ELF-1 (cell line): Measurements from ENCODE around the gene SDK1.
A peak's percentile ranks its signal among the peaks of the same experiment; 100 is the strongest.

Experiments
- DNase-seq: peaks from one replicate; pipeline ENCODE4 v3.0.0-alpha.2; 2016; ENCODE audit warnings: low read depth, low spot score

SDK1 gene

DNA sequence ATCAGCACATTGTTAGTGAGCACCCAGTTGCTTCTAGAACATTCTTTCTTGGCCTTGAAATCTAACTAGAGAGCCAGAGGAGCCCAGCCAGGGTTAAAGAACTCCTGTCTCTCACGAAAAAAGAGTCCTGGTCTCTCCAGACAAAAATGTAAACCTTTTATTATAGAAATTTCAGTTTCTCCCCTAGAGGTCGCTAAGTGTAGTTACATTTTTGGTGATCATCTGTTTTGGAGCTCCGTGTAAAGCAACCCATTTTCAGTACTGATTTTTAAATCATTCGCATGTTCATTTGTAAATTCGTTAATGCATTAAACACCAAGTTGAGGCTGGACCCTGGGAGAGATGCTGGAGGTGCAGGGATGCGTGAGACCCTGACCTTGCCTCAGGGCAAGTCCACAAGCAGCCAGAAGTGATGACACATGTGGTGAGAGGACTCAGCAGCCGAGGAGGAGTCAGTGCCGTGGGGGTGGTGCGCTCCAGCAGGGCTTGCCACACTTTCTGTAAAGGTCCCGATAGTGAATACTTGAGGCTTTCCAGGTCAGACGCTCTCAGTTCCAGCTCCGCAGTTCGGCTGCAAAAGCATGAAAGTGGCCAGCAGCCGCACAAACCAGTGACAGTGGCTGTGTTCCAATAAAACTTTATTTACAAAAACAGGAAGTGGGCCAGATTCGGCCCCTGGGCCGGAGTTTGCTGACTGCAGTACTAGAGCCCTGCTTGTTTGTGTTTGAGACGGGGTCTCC lies 802.5 kb downstream of the SDK1 start:
- peak; percentile 65 for DNase-seq

DNA sequence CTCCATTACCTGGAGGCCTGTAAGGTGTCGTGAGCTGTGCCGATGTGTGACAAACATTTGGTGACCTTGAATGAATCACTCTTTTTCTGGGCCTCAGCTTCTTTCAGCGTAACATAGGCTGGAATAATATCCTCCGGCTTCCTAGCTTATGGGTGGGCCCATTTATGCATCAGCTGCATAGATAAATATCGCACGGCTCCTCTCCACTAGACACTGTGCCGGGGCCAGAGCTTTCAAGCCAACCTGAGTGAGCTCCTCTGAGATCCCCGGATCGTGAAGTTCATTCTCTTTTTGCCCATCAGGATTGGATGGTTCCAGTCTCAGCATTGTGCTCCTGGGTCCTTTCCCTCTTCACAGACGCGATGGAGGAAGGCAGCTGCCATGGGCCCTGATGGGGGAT lies 806.8 kb downstream of the SDK1 start:
- no peak for DNase-seq

GRCh38 chr7:4108951-4109350 lies 807.9 kb downstream of the SDK1 start:
- DNase-seq = no peak

DNA sequence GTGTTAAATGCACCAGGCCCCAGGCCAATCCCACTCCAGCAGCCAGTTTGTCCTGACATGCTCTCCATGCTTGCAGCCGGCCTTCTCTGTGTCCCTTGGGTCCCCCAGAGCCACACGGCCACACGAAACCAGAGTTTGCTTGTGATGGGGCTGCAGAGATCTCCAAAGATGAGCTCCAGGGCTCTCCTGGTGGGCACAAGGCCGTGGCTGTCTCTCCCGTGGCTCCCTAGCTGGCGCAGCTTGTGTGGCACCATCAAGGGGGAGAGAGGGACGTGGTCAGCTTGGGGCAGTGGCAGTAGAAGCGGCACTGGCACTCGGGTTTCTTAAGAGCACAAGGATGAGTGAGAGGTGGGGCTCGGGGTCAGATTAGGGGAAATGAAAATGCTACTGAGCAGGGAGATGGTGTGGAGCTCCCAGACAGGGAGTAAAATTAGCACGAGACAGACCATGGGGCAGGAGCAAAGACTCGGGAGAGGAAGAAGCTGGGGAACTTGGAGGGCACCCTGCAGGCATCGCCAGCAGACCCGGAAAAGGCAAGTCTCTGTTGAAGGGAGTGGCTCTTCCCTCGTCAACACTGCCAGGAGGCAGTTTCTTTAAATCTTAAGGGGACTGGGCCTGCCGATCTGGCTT lies 808.5 kb downstream of the SDK1 start:
- DNase-seq = no peak

DNA sequence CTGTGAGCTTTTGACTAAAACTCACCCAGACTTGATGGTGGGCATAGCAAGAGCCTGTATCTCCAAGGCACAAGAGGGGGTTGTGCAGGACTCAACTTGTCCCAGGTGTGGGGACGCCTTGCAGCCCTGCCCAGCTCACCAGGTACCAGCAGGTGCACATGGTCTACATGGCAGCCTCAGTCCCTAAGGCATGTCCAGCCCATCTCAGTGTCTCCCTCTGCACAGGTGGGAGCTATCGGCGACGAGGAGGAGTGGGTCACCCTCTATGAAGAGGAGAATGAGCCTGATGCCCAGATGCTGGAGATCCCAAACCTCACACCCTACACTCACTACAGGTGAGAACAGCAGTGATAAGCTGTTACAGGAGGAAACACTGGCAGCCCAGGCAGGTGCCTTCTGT lies 809.4 kb downstream of the SDK1 start:
- DNase-seq = no peak

DNA sequence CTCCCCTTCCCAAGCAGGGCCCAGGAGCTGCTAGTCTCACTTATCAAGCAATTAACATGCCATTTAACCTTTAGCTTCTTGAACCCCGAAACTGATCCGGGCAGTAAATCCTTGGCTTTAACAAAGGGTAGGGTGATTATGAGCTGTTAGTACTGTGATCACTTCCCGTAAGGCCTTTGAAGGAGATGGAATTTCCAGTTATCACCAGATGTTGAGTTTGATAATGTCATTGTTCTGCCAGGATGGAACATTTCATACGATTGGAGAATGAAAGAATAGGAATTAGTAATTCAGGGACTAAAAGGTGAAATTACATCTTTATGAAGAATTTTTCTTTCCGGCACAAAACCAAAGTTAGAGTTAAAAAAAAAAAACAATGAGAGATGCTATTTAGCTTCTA lies 810.1 kb downstream of the SDK1 start:
- DNase-seq = no peak

GRCh38 chr7:4113271-4113670 lies 812.2 kb downstream of the SDK1 start:
- no peak for DNase-seq

DNA sequence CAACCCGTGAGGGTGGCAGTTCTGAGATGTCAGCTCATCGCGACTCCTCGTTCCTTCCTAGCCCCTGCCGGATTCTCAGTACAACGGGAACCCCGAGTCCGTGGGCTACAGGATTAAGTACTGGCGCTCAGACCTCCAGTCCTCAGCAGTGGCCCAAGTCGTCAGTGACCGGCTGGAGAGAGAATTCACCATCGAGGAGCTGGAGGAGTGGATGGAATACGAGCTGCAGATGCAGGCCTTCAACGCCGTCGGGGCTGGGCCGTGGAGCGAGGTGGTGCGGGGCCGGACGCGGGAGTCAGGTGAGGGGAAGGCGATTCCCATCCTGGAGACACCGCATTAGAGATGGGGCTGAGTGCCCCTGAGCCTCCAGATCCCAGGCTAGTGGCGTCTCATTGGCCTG lies 812.9 kb downstream of the SDK1 start:
- no peak for DNase-seq

GRCh38 chr7:4115442-4115841 lies 814.4 kb downstream of the SDK1 start:
- no peak for DNase-seq

- no peak for DNase-seq
These were observed 815.0 kb downstream of the SDK1 start for GRCh38 chr7:4115941-4116610.

DNA sequence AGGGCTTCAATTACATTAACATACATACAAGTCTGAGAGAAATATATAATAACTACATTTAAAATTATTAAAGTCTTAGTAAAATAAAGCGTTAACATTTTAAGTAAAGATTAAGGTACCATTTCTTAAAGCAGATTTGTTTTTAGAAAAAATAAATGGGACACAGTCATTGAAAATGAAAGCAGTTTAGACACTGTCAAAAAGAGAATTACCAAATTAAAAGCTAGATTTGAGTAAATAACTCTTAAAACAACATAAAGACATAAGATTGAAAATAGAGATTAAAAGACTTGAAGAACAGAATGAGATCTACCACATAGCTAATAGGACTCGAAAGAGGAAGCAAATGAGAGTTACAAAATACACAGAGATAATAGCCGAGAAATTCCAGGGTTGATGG lies 818.8 kb downstream of the SDK1 start:
- no peak for DNase-seq

GRCh38 chr7:4123346-4123745 lies 822.3 kb downstream of the SDK1 start:
- DNase-seq = no peak

- DNase-seq = no peak
These were observed 822.8 kb downstream of the SDK1 start for GRCh38 chr7:4123823-4124222.

DNA sequence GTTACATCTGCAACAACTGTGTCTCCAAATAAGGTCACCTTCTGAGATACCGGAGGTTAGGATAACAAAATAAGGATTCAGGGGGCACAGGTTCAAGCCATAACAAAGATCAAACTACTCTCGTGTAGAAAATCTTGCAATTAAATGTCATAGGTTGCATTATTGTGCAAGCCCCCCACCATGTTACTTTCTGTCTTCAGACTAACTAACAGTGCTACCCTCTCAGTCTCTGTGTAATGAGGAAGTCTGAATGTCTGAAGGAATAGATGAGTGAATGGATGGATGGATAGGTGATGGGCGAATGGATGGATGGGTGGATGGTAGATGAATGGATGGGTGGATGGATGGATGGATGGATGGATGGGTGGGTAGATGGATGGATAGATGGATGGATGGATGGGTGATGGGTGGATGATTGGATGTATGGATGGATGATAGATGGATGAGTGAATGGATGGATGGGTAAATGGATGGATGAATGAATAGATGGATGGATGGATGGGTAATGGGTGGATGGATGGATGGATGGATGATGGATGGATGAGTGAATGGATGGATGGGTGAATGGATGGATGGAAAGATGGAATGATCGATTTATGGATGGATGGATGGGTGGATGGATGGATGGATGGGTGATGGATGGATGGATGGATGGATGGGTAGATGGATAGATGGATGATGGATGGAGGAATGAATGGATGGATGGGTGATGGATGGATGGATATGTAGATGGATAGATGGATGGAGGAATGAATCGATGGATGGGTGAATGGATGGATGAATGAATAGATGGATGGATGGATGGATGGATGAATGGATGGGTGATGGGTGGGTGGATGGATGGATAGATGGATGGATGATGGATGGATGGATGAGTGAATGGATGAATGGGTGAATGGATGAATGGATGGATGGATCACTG lies 823.8 kb downstream of the SDK1 start:
- no peak for DNase-seq

GRCh38 chr7:4127909-4128560 lies 827.0 kb downstream of the SDK1 start:
- no peak for DNase-seq

GRCh38 chr7:4129481-4130122 lies 828.5 kb downstream of the SDK1 start:
- DNase-seq = no peak

DNA sequence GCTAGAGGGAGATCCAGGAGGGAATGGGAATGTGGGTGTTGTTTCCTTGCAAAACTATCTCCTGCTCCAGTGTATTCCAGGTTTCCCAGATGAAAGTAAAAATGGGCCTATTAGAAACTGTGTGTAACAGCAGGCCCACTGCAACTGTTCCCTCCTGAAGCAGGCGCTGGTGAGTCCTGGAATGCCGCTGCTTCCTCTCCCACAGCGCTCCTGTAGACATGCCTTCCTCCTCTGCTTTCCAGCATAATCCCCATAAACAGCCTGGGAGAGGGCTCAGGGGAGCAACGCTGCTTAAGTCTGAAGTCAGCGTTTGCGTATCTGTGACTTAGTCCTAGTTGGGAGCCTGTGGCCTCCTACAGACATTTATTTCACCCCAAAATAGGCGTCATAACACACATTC lies 830.0 kb downstream of the SDK1 start:
- DNase-seq = peak; percentile 72

GRCh38 chr7:4132221-4132620 lies 831.2 kb downstream of the SDK1 start:
- no peak for DNase-seq

DNA sequence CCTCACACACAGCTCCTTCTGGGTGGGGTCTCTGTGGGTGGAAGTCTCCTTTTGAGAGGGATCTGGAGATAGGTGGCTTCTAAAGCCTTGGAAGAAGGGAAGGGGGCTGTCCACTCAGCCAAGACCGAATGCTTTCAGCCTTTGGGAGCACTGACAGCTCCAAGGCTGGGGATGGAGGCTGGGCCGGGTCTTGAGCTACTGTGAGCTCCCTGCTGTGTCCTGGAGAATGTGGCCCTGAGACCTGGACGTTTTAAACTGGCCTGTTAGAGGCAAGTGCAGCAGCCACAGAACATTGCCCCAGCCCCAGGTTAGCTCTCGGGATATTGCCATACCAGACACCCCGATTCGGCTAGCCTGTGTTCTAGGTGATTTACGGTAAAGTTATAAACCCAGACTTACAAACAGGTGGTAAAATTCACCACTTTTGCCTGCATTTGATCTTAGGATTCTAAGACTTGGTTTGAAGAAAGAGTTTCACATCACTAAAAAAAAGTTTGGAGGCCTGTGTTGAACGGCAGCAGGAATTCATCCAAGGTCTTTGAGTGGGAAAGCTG lies 832.5 kb downstream of the SDK1 start:
- DNase-seq = no peak

DNA sequence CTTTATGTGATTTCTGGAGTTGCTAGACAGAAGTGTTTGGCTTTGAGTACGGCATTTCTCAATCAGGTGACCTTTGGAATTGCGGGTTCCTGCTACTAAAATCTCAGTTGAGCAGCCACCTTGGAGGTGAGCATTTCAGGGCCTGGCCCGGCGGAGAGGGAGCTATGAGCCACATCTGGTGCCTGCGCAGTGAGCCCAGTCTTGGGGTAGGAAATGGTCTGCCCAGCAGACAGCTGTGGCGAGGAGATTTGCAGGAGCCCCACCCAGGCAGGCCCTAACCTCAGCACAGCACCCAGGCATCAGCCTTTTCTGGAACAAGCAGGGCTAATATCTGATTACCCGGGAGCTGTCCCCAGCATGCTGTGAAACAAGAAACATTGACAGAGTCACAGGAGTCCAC lies 833.2 kb downstream of the SDK1 start:
- DNase-seq = no peak

- no peak for DNase-seq
These were observed 833.6 kb downstream of the SDK1 start for GRCh38 chr7:4134631-4135030.
